ENCODE results near the gene PITPNM3. TPM values are rescaled to one million over a fixed set of nuclear protein-coding genes. Genes with fewer than 3 reads are reported as not detected.

The PITPNM3 gene
- total and polyA plus RNA-seq, 12 donors: 0.12 to 0.70 (median 0.33) TPM

GRCh38 chr17:6435051-6435450, 121.3 kb downstream of the PITPNM3 start, which contains the start of gene AIPL1:
AIPL1 (minus strand) TSS chr17:6435121; CDS start chr17:6435104, 17 bp downstream.
- ATAC-seq (no peak), DNase-seq (no peak)
- TF ChIP-seq CTCF (IDR thresholded peaks at IDR 0.05): no peak
- H3K27me3 ChIP-seq: peaks cover 0 to 55% (median 34%) of the 10 kb centered on the region in 7 donors
- peaks cover 0 to 11% (median 0%) of the 10 kb centered on the region in 11 donors for H3K9me3 ChIP-seq
- no peaks in the 10 kb centered on the region for H3K4me1 ChIP-seq
- WGBS, 2 donors: 65 to 71% methylated on average over 16 of the region's 16 CpGs
- no peak within 1 kb of the TSS for H3K27ac ChIP-seq
- H3K4me3 ChIP-seq: no peak within 1 kb of the TSS
- intact Hi-C loops (cut with DNase I): loop anchor here in 3 of 10 donors (5.0 to 10.0 kb wide), 2 partner anchors 848 to 1190 kb away; no protein-coding TSS in a partner anchor
- no peaks in the 10 kb centered on the region for H3K36me3 ChIP-seq

DNA sequence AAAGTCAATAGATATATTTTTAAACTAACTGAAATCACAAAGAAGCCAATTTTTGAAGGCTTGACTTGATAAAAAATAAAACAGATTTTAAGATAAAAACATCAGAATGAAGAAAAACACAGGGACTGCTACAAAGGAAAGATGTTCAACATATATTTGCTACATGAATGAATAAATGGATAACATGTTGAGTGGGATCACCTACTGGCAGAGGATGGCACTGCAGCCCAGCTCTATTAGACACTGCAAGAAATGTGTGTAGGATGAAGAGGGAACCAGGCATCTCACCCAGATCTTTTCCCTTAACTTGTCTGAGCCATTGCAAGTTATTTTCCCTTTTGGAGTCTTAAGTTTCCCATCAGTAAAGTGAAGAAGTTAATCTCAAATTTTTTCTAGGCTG, 125.6 kb downstream of the PITPNM3 start:
- Histone ChIP-seq H3K4me3 (no peak overlapping the region), H3K4me1 (peaks cover 0 to 10% (median 0%) of the 10 kb centered on the region in 9 donors), H3K27me3 (peaks cover 0 to 26% (median 0%) of the 10 kb centered on the region in 7 donors), H3K36me3 (no peaks in the 10 kb centered on the region), H3K9me3 (peaks cover 0 to 11% (median 0%) of the 10 kb centered on the region in 11 donors), H3K27ac (no peak overlapping the region)
- ATAC-seq: no peak
- TF ChIP-seq CTCF (IDR thresholded peaks at IDR 0.05): peak in 5 of 9 donors; percentile 8 to 17 (median 13)
- DNase-seq: no peak
- intact Hi-C loops (cut with DNase I): loop anchor here in 1 of 10 donors (10.0 kb wide), 1 partner anchor 1186 kb away; no protein-coding TSS in a partner anchor

DNA sequence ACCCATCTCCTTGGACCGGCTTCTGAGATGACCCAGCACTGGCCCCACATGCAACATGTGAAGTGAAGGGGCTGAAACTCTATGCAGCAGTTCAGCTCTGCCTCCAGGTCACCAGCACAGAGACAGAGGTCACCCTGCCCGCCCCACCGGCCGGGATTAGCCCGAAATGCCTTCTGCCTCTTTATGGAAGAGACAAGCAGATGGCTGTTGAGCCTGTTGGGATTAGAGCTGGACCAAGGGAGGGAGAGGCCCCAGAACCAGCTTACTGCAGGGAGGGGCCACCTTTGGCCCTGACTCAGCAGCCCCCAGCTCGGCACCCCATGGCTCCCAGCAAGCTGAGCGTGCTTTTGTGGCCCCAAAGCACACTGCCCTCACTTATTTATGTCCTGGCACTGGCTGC, 127.1 kb downstream of the PITPNM3 start:
- intact Hi-C loops (cut with DNase I): loop anchor here in 2 of 10 donors (10.0 kb wide), 1 partner anchor 724 kb away; no protein-coding TSS in a partner anchor
- no peak for TF ChIP-seq CTCF (IDR thresholded peaks at IDR 0.05)
- no peaks in the 10 kb centered on the region for H3K36me3 ChIP-seq
- H3K27me3 ChIP-seq: peaks cover 0 to 26% (median 0%) of the 10 kb centered on the region in 7 donors
- H3K27ac ChIP-seq: no peak overlapping the region
- no peak for ATAC-seq
- 85 to 86% methylated on average over 7 of the region's 7 CpGs for WGBS, 2 donors
- peaks cover 0 to 10% (median 0%) of the 10 kb centered on the region in 9 donors for H3K4me1 ChIP-seq
- no peak for DNase-seq
- H3K4me3 ChIP-seq: no peak overlapping the region
- peaks cover 0 to 11% (median 0%) of the 10 kb centered on the region in 11 donors for H3K9me3 ChIP-seq

DNA sequence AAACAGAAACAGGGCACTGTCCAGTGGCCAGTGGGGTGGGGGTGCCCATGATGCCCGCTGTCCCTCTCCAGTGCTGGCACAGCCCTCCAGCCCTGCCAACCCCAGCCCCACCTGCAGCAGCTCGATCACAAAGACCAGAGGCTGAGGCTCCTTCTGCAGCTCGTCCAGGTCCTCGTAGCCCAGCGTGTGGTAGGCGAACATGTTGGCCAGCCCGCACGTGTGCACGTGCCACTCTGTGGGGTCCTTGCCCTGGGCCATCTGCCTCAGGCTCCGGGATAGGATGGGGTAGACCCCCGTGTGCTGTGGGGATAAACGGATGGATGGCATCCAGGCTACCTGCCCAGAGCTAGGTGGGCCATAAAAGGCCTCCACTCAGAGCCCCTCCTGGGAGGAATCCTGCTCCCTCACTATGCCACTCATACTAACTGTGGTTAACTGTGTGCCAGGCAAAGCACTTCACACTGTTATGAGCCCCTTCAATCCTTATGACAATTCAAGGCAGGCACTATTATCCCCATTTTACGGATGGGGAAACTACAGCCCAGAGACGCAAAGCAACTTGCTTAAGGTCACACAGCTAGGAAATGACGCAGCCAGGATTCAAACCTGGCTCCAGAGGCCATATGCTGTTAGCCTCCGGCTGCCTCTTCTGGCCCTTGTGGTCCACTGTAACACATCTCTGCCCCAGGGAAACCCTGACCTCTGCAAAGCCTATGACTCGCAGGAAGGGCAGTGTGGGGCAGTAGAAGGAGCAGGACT, 128.0 kb downstream of the PITPNM3 start:
- ATAC-seq (no peak), DNase-seq (no peak)
- intact Hi-C loops (cut with DNase I): loop anchor here in 2 of 10 donors (10.0 kb wide), 1 partner anchor 724 kb away; no protein-coding TSS in a partner anchor
- TF ChIP-seq CTCF (IDR thresholded peaks at IDR 0.05): no peak
- H3K27ac ChIP-seq: no peak overlapping the region
- 83 to 89% methylated on average over 17 of the region's 17 CpGs for WGBS, 2 donors
- peaks cover 0 to 11% (median 0%) of the 10 kb centered on the region in 11 donors for H3K9me3 ChIP-seq
- H3K36me3 ChIP-seq: no peaks in the 10 kb centered on the region
- peaks cover 0 to 32% (median 5%) of the 10 kb centered on the region in 7 donors for H3K27me3 ChIP-seq
- peaks cover 0 to 10% (median 0%) of the 10 kb centered on the region in 9 donors for H3K4me1 ChIP-seq
- H3K4me3 ChIP-seq: no peak overlapping the region
